SK-N-SH (cell line): Measurements from ENCODE around the gene GANC. TPM values are rescaled to one million over a fixed set of nuclear protein-coding genes. Genes with fewer than 3 reads are reported as not detected.

ENCODE experiments used
- CTCF ChIA-PET: fragments of 300-600, 350-600 bp; formaldehyde crosslinking; extraction: SDS; loops from one replicate; lab custom pipeline; 2021; lab: Yijun Ruan, JAX
- POLR2A ChIA-PET: fragments of 350-600 bp; sonication (Branson Sonifier 250); formaldehyde crosslinking; extraction: SDS; loops from one replicate; lab custom pipeline; 2020; ENCODE audit warnings: antibody characterized with exemption, inconsistent platforms; lab: Yijun Ruan, JAX
- DNase-seq: peaks from one replicate; pipeline ENCODE4 v3.0.0; 2012
- H2AFZ ChIP-seq: fragments of 200-600 bp; sonication (generic); 2 replicates; pipeline ENCODE4 v1.8.1; 2016; ENCODE audit warnings: antibody characterized with exemption, mild to moderate bottlenecking, low read depth
- H3F3A ChIP-seq: fragments of 200-600 bp; sonication (generic); replicated peaks from 2 replicates; pipeline ENCODE3; 2016; ENCODE audit warnings: antibody characterized with exemption, mild to moderate bottlenecking; ENCODE audit not compliant: insufficient read depth
- H3K27ac ChIP-seq, 2 experiments: fragments of 200-500 bp in 1 of 2; fragments of 200-600 bp in 1 of 2; sonication (Bioruptor generic) in 1 of 2; sonication (generic), shearing (Covaris generic) in 1 of 2; 2 replicates each; pipeline versions ENCODE4 v1.5.1 to v1.6.1; 2014 to 2016; ENCODE audit warnings: low read depth in 2 of 2, inconsistent platforms in 1 of 2, low read length in 1 of 2, mild to moderate bottlenecking in 1 of 2, mixed read lengths in 1 of 2
- H3K27me3 ChIP-seq: fragments of 200-600 bp; sonication (generic), shearing (Covaris generic); 2 replicates; pipeline ENCODE4 v1.6.1; 2016; ENCODE audit warnings: mixed run types; ENCODE audit not compliant: insufficient read depth
- H3K36me3 ChIP-seq, 2 experiments: fragments of 200-500 bp in 1 of 2; fragments of 200-600 bp in 1 of 2; sonication (Bioruptor generic) in 1 of 2; sonication (generic) in 1 of 2; replicated peaks in 1 of 2; 2 replicates each; pipeline versions ENCODE3 to v1.5.1; 2014 to 2016; ENCODE audit warnings: low read length in 1 of 2, mild to moderate bottlenecking in 1 of 2; ENCODE audit not compliant: insufficient read depth in 2 of 2, control insufficient read depth in 1 of 2
- H3K4me1 ChIP-seq, 2 experiments: fragments of 200-500 bp in 1 of 2; fragments of 200-600 bp in 1 of 2; sonication (Bioruptor generic) in 1 of 2; sonication (generic), shearing (Covaris generic) in 1 of 2; 2 replicates each; pipeline versions ENCODE4 v1.5.1 to v1.6.1; 2014 to 2016; ENCODE audit warnings: low read depth in 1 of 2, low read length in 1 of 2, mixed run types in 1 of 2; ENCODE audit not compliant: insufficient read depth in 2 of 2, control insufficient read depth in 1 of 2
- H3K4me2 ChIP-seq: fragments of 200-600 bp; sonication (generic), shearing (Covaris generic); 2 replicates; pipeline ENCODE4 v1.6.1; 2017; ENCODE audit warnings: mixed run types
- H3K4me3 ChIP-seq, 2 experiments: fragments of 200-500 bp in 1 of 2; fragments of 200-600 bp in 1 of 2; sonication (Bioruptor generic) in 1 of 2; sonication (generic), shearing (Covaris generic) in 1 of 2; 2 replicates each; pipeline versions ENCODE4 v1.5.1 to v1.8.1; 2014 to 2016; ENCODE audit warnings: low read depth in 2 of 2, inconsistent platforms in 1 of 2, low read length in 1 of 2, mild to moderate bottlenecking in 1 of 2, mixed read lengths in 1 of 2, moderate library complexity in 1 of 2
- H3K79me2 ChIP-seq: fragments of 200-600 bp; sonication (generic); 2 replicates; pipeline ENCODE4 v1.8.1; 2017; ENCODE audit warnings: mild to moderate bottlenecking; ENCODE audit not compliant: insufficient read depth
- H3K9ac ChIP-seq: fragments of 200-600 bp; sonication (generic); 2 replicates; pipeline ENCODE4 v1.6.1; 2017; ENCODE audit warnings: mixed run types
- H3K9me2 ChIP-seq: fragments of 200-600 bp; sonication (generic); 2 replicates; pipeline ENCODE4 v1.6.1; 2017; ENCODE audit warnings: mixed run types
- H3K9me3 ChIP-seq: fragments of 200-600 bp; sonication (generic); 2 replicates; pipeline ENCODE4 v1.6.1; 2017; ENCODE audit warnings: mixed run types, mild to moderate bottlenecking, moderate library complexity
- H4K20me1 ChIP-seq: fragments of 200-600 bp; sonication (generic); 2 replicates; pipeline ENCODE4 v1.6.1; 2017; ENCODE audit warnings: mild to moderate bottlenecking, mixed run types; ENCODE audit not compliant: insufficient read depth
- ELF1 ChIP-seq: IDR thresholded peaks from 2 replicates; pipeline ENCODE4 v1.4.0; 2012
- EP300 ChIP-seq, 2 experiments: IDR thresholded peaks; 2 replicates each; pipeline versions ENCODE4 v1.4.0 to v1.6.1; 2012; ENCODE audit warnings: borderline replicate concordance in 1 of 2, low read depth in 1 of 2, low read length in 1 of 2
- FOSL2 ChIP-seq: IDR thresholded peaks from 2 replicates; pipeline ENCODE4 v1.4.0; 2012; ENCODE audit warnings: low read depth, mild to moderate bottlenecking, moderate library complexity, borderline replicate concordance
- GABPA ChIP-seq: IDR thresholded peaks from 2 replicates; pipeline ENCODE4 v1.4.0; 2012; ENCODE audit warnings: low read depth, mild to moderate bottlenecking
- JUND ChIP-seq: IDR thresholded peaks from 2 replicates; pipeline ENCODE4 v1.4.0; 2012
- MAX ChIP-seq: IDR thresholded peaks from 2 replicates; pipeline ENCODE4 v1.4.0; 2012; ENCODE audit warnings: low read depth
- MXI1 ChIP-seq: IDR thresholded peaks from 2 replicates; pipeline ENCODE4 v1.6.1; 2012; ENCODE audit warnings: mild to moderate bottlenecking, low read depth, low read length, improper control_type of control experiment
- NFIC ChIP-seq: IDR thresholded peaks from 2 replicates; pipeline ENCODE4 v1.4.0; 2012; ENCODE audit warnings: borderline replicate concordance
- NRF1 ChIP-seq: IDR thresholded peaks from 2 replicates; pipeline ENCODE4 v1.6.1; 2012; ENCODE audit warnings: low read depth, mild to moderate bottlenecking, low read length
- RFX5 ChIP-seq: IDR thresholded peaks from 2 replicates; pipeline ENCODE4 v1.6.1; 2012; ENCODE audit warnings: mild to moderate bottlenecking, improper control_type of control experiment, low read length
- SIN3A ChIP-seq: IDR thresholded peaks from 2 replicates; pipeline ENCODE4 v1.6.1; 2012; ENCODE audit warnings: low read depth, mild to moderate bottlenecking, low read length, moderate library complexity, borderline replicate concordance
- TCF12 ChIP-seq: IDR thresholded peaks from 2 replicates; pipeline ENCODE4 v1.4.0; 2012
- TEAD4 ChIP-seq: IDR thresholded peaks from 2 replicates; pipeline ENCODE4 v1.4.0; 2012; ENCODE audit warnings: mild to moderate bottlenecking, borderline replicate concordance; ENCODE audit not compliant: insufficient read depth
- USF1 ChIP-seq: IDR thresholded peaks from 2 replicates; pipeline ENCODE4 v1.4.0; 2012; ENCODE audit warnings: low read depth, borderline replicate concordance
- USF2 ChIP-seq: fragments of 150-350 bp; IDR thresholded peaks from 2 replicates; pipeline ENCODE4 v1.6.1; 2017; ENCODE audit warnings: antibody characterized with exemption, low read length, low read depth, borderline replicate concordance
- ZBTB33 ChIP-seq: IDR thresholded peaks from 2 replicates; pipeline ENCODE4 v1.4.0; 2012; ENCODE audit warnings: low read depth, borderline replicate concordance
- WGBS: methylation state at CpG from one replicate; pipeline ENCODE4 v1.1.6; 2017; ENCODE audit warnings: low lambda C conversion rate; 5-methylcytosine and 5-hydroxymethylcytosine counted together
- polyA plus RNA-seq, 3 experiments: library from polyadenylated mRNA; depleted of rRNA; stranded (reverse); fragments of >200 nt; gene quantifications; 2 replicates each; pipeline ENCODE4 v1.2.3, GENCODE V29; 2012

GANC gene
- polyA plus RNA-seq, 1 of the 3 experiments (the other 2 are of a cell fraction) = 6.8 TPM

GRCh38 chr15:42403389-42403788 lies 130.4 kb downstream of the GANC start:
- no peak overlapping the region for H2AFZ ChIP-seq
- TF ChIP-seq NFIC (no peak), EP300 (IDR thresholded peaks at IDR 0.05; ENCODE audit: borderline replicate concordance in 1 of 2, low read depth in 1 of 2, low read length in 1 of 2) (no peak), NRF1 (no peak), USF2 (no peak), USF1 (no peak), MAX (no peak), TEAD4 (no peak), ZBTB33 (no peak), JUND (no peak), ELF1 (no peak), MXI1 (no peak), GABPA (no peak), TCF12 (no peak)
- H4K20me1 ChIP-seq = no peaks in the 10 kb centered on the region
- no peak overlapping the region for H3K4me2 ChIP-seq
- no peaks in the 10 kb centered on the region for H3K36me3 ChIP-seq
- no peaks in the 10 kb centered on the region for H3K9me2 ChIP-seq
- H3K9ac ChIP-seq = no peak overlapping the region
- H3K4me3 ChIP-seq = no peak overlapping the region
- no peaks in the 10 kb centered on the region for H3K9me3 ChIP-seq
- DNase-seq = no peak
- no peaks in the 10 kb centered on the region for H3K79me2 ChIP-seq
- H3K27me3 ChIP-seq = no peaks in the 10 kb centered on the region
- no peaks in the 10 kb centered on the region; a peak in 1 of 4 replicates for H3K4me1 ChIP-seq
- ChIA-PET POLR2A (no interaction called here), CTCF (interaction anchor here (0.8 to 2.4 kb wide), 2 partner anchors 18 to 319 kb away, joined by 3 to 6 read pairs; no protein-coding TSS in a partner anchor)
- no peak overlapping the region for H3K27ac ChIP-seq
- 82% methylated on average over 4 of the region's 7 CpGs for WGBS
- no peaks in the 10 kb centered on the region for H3F3A ChIP-seq

GRCh38 chr15:42404461-42405235 lies 131.6 kb downstream of the GANC start:
- Histone ChIP-seq H3K9me2 (no peaks in the 10 kb centered on the region), H3K27me3 (no peaks in the 10 kb centered on the region), H3K9me3 (no peaks in the 10 kb centered on the region), H4K20me1 (no peaks in the 10 kb centered on the region), H3K36me3 (no peaks in the 10 kb centered on the region), H3K4me2 (no peak overlapping the region), H2AFZ (no peak overlapping the region), H3K4me3 (no peak overlapping the region), H3K27ac (no peak overlapping the region), H3K79me2 (no peaks in the 10 kb centered on the region), H3F3A (no peaks in the 10 kb centered on the region), H3K9ac (no peak overlapping the region), H3K4me1 (no peaks in the 10 kb centered on the region; a peak in 1 of 4 replicates)
- CTCF ChIA-PET = interaction anchor here (2.4 kb wide), 1 partner anchor 19 kb away, joined by 6 read pairs; no protein-coding TSS in a partner anchor
- DNase-seq = no peak
- POLR2A ChIA-PET = no interaction called here
- 89% methylated on average over 9 of the region's 12 CpGs for WGBS
- TF ChIP-seq RFX5 (no peak), ELF1 (no peak), MXI1 (no peak), GABPA (no peak), JUND (no peak), SIN3A (no peak), FOSL2 (no peak)
